Bronchial epithelial cell (primary cell): ENCODE measurements around the gene NPAS3. TPM values are rescaled to one million over a fixed set of nuclear protein-coding genes. Genes with fewer than 3 reads are reported as not detected.

Experiments
- DNase-seq: peaks from one replicate; pipeline ENCODE4 v3.0.0-alpha.2; 2010; ENCODE audit warnings: low read depth
- FAIRE-seq: peaks from 2 replicates; lab custom pipeline; 2011; peaks lifted over from hg19 to GRCh38; lab: Jason Lieb, UNC
- H3K27me3 ChIP-seq: 2 replicates; pipeline ENCODE4 v1.5.1; 2011; ENCODE audit warnings: low read length; ENCODE audit not compliant: control insufficient read depth, insufficient read depth
- H3K36me3 ChIP-seq: 2 replicates; pipeline ENCODE4 v1.5.1; 2011; ENCODE audit warnings: low read length; ENCODE audit not compliant: control insufficient read depth, insufficient read depth
- H3K4me3 ChIP-seq: 2 replicates; pipeline ENCODE4 v1.5.1; 2011; ENCODE audit warnings: mild to moderate bottlenecking, low read depth, low read length, control low read depth
- total RNA-seq: library from RNA; depleted of rRNA; stranded (reverse); fragments of >200 nt; gene quantifications from 2 replicates; pipeline ENCODE4 v1.2.1, GENCODE V29; 2014
- TF ChIP-seq, protein P1 (sequence below): IDR thresholded peaks from 2 replicates; pipeline ENCODE4 v1.5.1; 2011; ENCODE audit warnings: mild to moderate bottlenecking, moderate library complexity, low read length, control low read depth, inconsistent platforms; ENCODE audit not compliant: insufficient read depth, severe bottlenecking

Gene NPAS3
- total RNA-seq, 1 donor from 2014 or later, result not detected

DNA sequence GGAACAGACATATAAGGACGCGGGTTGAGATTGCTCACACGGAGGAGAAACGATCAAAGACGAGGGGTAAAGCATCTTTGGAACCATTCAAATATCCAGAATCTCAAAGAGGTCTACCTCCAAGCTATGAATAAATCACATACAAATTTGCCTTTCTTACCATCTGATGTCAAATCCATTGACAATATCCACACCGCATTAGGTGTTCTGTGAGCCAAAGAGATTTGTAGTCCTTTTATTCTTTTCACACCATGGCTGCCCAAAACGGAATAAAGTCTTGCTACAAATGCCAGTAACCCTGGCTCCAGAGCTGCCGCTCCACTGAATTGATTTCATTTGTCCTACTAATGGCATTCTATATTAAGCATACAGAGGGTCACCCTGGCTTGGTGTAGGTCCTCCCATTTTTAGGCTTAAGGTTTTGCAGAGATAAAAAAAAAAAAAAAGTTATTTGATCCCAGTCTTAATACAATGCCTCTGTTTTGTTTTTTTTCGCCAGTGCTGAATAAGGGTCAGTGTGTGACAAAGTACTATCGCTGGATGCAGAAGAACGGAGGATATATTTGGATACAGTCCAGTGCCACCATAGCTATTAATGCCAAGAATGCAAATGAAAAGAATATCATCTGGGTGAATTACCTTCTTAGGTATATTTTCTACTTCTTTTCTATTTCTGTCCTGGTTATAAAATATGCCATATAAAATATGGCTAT is 854.9 kb downstream of the NPAS3 start:
- no peak overlapping the region for H3K4me3 ChIP-seq
- no peaks in the 10 kb centered on the region for H3K36me3 ChIP-seq
- H3K27me3 ChIP-seq, result no peaks in the 10 kb centered on the region
- FAIRE-seq, result no peak
- TF ChIP-seq, protein P1, sequence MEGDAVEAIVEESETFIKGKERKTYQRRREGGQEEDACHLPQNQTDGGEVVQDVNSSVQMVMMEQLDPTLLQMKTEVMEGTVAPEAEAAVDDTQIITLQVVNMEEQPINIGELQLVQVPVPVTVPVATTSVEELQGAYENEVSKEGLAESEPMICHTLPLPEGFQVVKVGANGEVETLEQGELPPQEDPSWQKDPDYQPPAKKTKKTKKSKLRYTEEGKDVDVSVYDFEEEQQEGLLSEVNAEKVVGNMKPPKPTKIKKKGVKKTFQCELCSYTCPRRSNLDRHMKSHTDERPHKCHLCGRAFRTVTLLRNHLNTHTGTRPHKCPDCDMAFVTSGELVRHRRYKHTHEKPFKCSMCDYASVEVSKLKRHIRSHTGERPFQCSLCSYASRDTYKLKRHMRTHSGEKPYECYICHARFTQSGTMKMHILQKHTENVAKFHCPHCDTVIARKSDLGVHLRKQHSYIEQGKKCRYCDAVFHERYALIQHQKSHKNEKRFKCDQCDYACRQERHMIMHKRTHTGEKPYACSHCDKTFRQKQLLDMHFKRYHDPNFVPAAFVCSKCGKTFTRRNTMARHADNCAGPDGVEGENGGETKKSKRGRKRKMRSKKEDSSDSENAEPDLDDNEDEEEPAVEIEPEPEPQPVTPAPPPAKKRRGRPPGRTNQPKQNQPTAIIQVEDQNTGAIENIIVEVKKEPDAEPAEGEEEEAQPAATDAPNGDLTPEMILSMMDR, result no peak
- no peak for DNase-seq

DNA sequence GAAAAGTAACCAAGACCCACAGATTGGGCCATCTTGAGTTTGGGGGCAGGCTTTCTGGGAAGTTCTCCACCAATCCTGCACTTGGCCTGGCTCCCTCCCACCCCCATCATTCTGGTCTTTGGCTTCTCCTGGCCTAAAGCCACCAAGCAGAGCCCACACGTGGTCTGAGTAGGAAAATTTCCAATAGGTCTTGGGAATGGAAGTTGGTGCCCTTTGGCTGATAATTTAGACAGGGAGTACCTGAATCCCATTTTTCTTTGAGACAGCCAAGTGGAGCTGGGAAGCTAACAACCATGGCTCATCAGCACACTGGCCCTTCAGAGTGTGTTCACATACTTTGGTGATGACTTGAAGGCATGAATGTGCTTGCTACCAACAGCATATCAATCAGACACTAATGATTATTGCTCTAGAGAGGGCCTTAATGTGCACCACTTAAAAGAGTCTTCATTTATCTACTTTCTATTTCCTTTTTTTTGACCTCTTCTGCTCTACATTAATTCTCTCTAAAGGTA is 856.2 kb downstream of the NPAS3 start:
- FAIRE-seq (no peak), DNase-seq (peak; percentile 73)
- TF ChIP-seq, protein P1, result no peak
- Histone ChIP-seq H3K4me3 (no peak overlapping the region), H3K27me3 (peaks cover 2% of the 10 kb centered on the region), H3K36me3 (no peaks in the 10 kb centered on the region)

DNA sequence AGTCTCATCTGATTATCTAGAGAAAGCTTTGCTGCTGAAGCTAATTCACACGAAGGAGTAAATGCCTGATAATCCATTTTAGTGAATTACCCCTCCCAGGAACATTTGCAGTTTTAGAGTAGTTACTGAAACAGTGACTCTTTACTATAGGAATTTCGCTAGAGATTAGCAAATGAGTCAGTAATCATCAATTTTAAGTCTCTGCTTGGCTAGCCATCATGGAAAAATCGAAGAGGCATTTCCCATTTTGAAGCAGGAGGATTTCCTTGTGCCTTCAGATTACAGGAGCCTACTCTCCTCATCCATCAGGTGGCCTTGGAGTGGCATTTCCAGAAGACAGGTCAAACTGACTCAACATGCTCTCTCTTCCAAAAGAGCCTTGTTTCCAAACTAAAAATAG is 857.7 kb downstream of the NPAS3 start:
- peaks cover 11% of the 10 kb centered on the region for H3K27me3 ChIP-seq
- FAIRE-seq (no peak), DNase-seq (no peak)
- H3K36me3 ChIP-seq, result no peaks in the 10 kb centered on the region
- TF ChIP-seq, protein P1, result no peak
- no peak overlapping the region for H3K4me3 ChIP-seq

DNA sequence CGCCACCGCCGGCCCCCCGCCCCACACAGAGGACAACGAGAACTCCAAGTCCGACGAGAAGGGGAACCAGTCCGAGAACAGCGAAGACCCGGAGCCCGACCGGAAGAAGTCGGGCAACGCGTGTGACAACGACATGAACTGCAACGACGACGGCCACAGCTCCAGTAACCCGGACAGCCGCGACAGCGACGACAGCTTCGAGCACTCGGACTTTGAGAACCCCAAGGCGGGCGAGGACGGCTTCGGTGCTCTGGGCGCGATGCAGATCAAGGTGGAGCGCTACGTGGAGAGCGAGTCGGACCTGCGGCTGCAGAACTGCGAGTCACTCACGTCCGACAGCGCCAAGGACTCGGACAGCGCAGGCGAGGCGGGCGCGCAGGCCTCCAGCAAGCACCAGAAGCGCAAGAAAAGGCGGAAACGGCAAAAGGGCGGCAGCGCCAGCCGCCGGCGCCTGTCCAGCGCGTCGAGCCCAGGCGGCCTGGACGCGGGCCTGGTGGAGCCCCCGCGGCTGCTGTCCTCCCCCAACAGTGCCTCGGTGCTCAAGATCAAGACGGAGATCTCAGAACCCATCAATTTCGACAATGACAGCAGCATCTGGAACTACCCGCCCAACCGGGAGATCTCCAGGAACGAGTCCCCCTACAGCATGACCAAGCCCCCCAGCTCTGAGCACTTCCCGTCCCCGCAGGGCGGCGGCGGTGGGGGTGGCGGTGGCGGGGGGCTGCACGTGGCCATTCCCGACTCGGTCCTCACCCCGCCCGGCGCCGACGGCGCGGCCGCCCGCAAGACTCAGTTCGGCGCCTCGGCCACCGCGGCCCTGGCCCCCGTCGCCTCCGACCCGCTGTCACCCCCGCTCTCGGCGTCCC is 861.3 kb downstream of the NPAS3 start:
- TF ChIP-seq, protein P1, result no peak
- FAIRE-seq, result no peak
- Histone ChIP-seq H3K36me3 (no peaks in the 10 kb centered on the region), H3K27me3 (peaks cover 12% of the 10 kb centered on the region), H3K4me3 (no peak overlapping the region)
- no peak for DNase-seq

DNA sequence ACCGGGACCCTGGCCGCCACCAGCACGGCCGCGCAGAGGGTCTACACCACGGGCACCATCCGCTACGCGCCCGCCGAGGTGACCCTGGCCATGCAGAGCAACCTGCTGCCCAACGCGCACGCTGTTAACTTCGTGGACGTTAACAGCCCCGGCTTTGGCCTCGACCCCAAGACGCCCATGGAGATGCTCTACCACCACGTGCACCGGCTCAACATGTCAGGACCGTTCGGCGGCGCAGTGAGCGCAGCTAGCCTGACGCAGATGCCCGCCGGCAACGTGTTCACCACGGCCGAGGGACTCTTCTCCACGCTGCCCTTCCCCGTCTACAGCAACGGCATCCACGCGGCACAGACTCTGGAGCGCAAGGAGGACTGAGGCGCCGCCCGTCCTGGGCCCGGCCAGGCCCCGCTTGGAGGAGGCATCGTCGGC is 862.1 kb downstream of the NPAS3 start:
- no peak overlapping the region for H3K4me3 ChIP-seq
- no peak for FAIRE-seq
- TF ChIP-seq, protein P1, result no peak
- no peak for DNase-seq
- peaks cover 12% of the 10 kb centered on the region for H3K27me3 ChIP-seq
- H3K36me3 ChIP-seq, result no peaks in the 10 kb centered on the region
